ENCODE measurements around the gene SECISBP2. TPM values are rescaled to one million over a fixed set of nuclear protein-coding genes. Genes with fewer than 3 reads are reported as not detected.

The SECISBP2 gene
- total and polyA plus RNA-seq, 2 experiments from 2014 or later = 77.7 to 86.8 TPM

- Histone ChIP-seq H4K20me1 (replicated peaks; ENCODE audit: insufficient read depth) (peaks cover 22% of the 10 kb centered on the region), H3K4me3 (no peak overlapping the region), H3K9me2 (ENCODE audit: insufficient read depth) (no peaks in the 10 kb centered on the region), H3K79me2 (replicated peaks; ENCODE audit: insufficient read depth) (peaks cover 3% of the 10 kb centered on the region; the same call in 1 of the 2 replicates), H3K27ac (ENCODE audit: low read depth) (no peak overlapping the region), H3F3A (replicated peaks; ENCODE audit: low read depth) (no peaks in the 10 kb centered on the region), H3K36me3 (ENCODE audit: insufficient read depth) (peaks cover 46% of the 10 kb centered on the region), H3K4me1 (ENCODE audit: insufficient read depth) (no peaks in the 10 kb centered on the region), H2AFZ (no peak overlapping the region), H3K4me2 (no peak overlapping the region), H3K27me3 (ENCODE audit: insufficient read depth) (no peaks in the 10 kb centered on the region)
- DNase-seq (ENCODE audit: low spot score) (no peak), ATAC-seq (no peak)
- Mint-ChIP-seq H3K36me3 (ENCODE audit: low read depth) (peaks cover 95% of the 10 kb centered on the region), H3K27ac (no peak overlapping the region), H3K9me3 (no peaks in the 10 kb centered on the region), H3K27me3 (ENCODE audit: insufficient read depth, low read depth, poor library complexity) (peaks cover 2% of the 10 kb centered on the region), H3K4me3 (no peak overlapping the region), H3K4me1 (no peaks in the 10 kb centered on the region)
- no peak for TF ChIP-seq CTCF (conservative IDR thresholded peaks at IDR 0.05; ENCODE audit: low read depth in 2 of 2)
These were observed 32.8 kb downstream of the SECISBP2 start for GRCh38 chr9:89350988-89351557.

- ATAC-seq (no peak), DNase-seq (ENCODE audit: low spot score) (no peak)
- no peaks in the 10 kb centered on the region for H3K27me3 ChIP-seq (ENCODE audit: insufficient read depth)
- H2AFZ ChIP-seq = no peak overlapping the region
- Mint-ChIP-seq H3K4me1 (no peaks in the 10 kb centered on the region), H3K27me3 (ENCODE audit: insufficient read depth, low read depth, poor library complexity) (peaks cover 2% of the 10 kb centered on the region), H3K9me3 (no peaks in the 10 kb centered on the region), H3K36me3 (ENCODE audit: low read depth) (peaks cover 95% of the 10 kb centered on the region), H3K4me3 (no peak overlapping the region), H3K27ac (no peak overlapping the region)
- H3F3A ChIP-seq (replicated peaks; ENCODE audit: low read depth) = no peaks in the 10 kb centered on the region
- no peak overlapping the region for H3K4me3 ChIP-seq
- no peaks in the 10 kb centered on the region for H3K9me2 ChIP-seq (ENCODE audit: insufficient read depth)
- H4K20me1 ChIP-seq (replicated peaks; ENCODE audit: insufficient read depth) = peaks cover 22% of the 10 kb centered on the region
- H3K4me2 ChIP-seq = no peak overlapping the region
- no peak overlapping the region for H3K27ac ChIP-seq (ENCODE audit: low read depth)
- H3K4me1 ChIP-seq (ENCODE audit: insufficient read depth) = no peaks in the 10 kb centered on the region
- H3K36me3 ChIP-seq (ENCODE audit: insufficient read depth) = peaks cover 51% of the 10 kb centered on the region
- peaks cover 3% of the 10 kb centered on the region; the same call in 1 of the 2 replicates for H3K79me2 ChIP-seq (replicated peaks; ENCODE audit: insufficient read depth)
- no peak for TF ChIP-seq NANOG (IDR thresholded peaks at IDR 0.05; ENCODE audit: borderline replicate concordance)
- TF ChIP-seq POLR2AphosphoS5 (IDR thresholded peaks at IDR 0.05; ENCODE audit: low read depth) = no peak
- TF ChIP-seq STAT1 (IDR thresholded peaks at IDR 0.05; ENCODE audit: unreplicated experiment) = no peak
- TF ChIP-seq REST (IDR thresholded peaks at IDR 0.05; ENCODE audit: unreplicated experiment) = no peak
- TF ChIP-seq ZNF462 (CRISPR knock-in tag; IDR thresholded peaks at IDR 0.05) = no peak
- no peak for TF ChIP-seq ZNF114 (CRISPR knock-in tag; IDR thresholded peaks at IDR 0.05)
- no peak for TF ChIP-seq EZH2 (IDR thresholded peaks at IDR 0.05; ENCODE audit: low read depth, unreplicated experiment)
These were observed 33.4 kb downstream of the SECISBP2 start for GRCh38 chr9:89351584-89352300.

Measured in GM23338 (cell line).